ENCODE measurements around the gene NOL7.

The NOL7 gene

DNA sequence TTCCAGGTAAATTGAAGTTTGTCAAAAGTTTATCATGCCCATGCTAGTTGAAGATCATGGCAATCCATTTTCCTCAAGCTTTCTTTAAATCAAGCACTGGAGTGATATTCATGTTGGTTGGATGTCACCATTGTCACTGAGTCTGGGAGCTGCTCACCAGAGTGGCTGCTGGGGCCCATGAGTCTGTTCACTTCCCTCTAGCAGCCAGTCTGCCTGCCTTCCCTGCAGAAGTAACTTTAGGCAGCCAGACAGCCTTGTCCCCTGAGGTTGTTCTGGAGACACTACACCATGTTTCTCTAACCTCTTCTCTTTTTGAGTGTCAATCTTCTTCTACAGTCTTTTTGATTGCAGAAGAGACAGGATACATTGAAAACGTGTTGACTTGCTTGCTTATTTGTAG lies 35.2 kb upstream of the NOL7 start:
- Histone ChIP-seq H4K8ac (ENCODE audit: low read length) (no peak overlapping the region), H3K18ac (ENCODE audit: low read depth in 1 of 2, low read length in 2 of 2) (no peak overlapping the region), H2BK12ac (ENCODE audit: low read length in 2 of 2) (no peak overlapping the region), H3K4me3 (ENCODE audit: insufficient read depth in 1 of 2, low read depth in 1 of 2, low read length in 2 of 2) (no peak overlapping the region), H3K79me1 (replicated peaks; ENCODE audit: low read length, poor library complexity, severe bottlenecking) (peaks cover 7% of the 10 kb centered on the region), H2AK5ac (ENCODE audit: low read length, severe bottlenecking) (no peak overlapping the region), H4K91ac (ENCODE audit: low read length) (no peak overlapping the region), H3K9ac (ENCODE audit: low read length) (no peak overlapping the region), H2AFZ (ENCODE audit: low read depth, low read length) (no peak overlapping the region), H3K27me3 (ENCODE audit: control insufficient read depth in 1 of 2, insufficient read depth in 1 of 2, low read length in 2 of 2) (no peaks in the 10 kb centered on the region), H3K27ac (ENCODE audit: low read length, poor library complexity, severe bottlenecking) (no peak overlapping the region), H3K14ac (ENCODE audit: low read length in 2 of 2) (no peak overlapping the region), H3K4me2 (ENCODE audit: low read length, poor library complexity, severe bottlenecking) (no peak overlapping the region), H3K9me3 (ENCODE audit: control insufficient read depth, low read length) (no peaks in the 10 kb centered on the region), H3K4ac (ENCODE audit: low read depth in 1 of 2, low read length in 2 of 2) (no peak overlapping the region), H3K4me1 (ENCODE audit: control insufficient read depth, insufficient read depth, low read depth, low read length) (peaks cover 3% of the 10 kb centered on the region), H2BK15ac (ENCODE audit: low read depth, poor library complexity, severe bottlenecking) (no peak overlapping the region), H3K23ac (ENCODE audit: low read length in 2 of 2) (no peak overlapping the region), H2BK5ac (ENCODE audit: low read depth, low read length, poor library complexity, severe bottlenecking) (no peak overlapping the region), H2BK120ac (ENCODE audit: low read depth, low read length) (no peak overlapping the region), H3K36me3 (ENCODE audit: control insufficient read depth in 1 of 2, insufficient read depth in 2 of 2, low read depth in 1 of 2, low read length in 2 of 2) (peaks cover 14 to 33% of the 10 kb centered on the region in 2 experiments)
- WGBS, result no CpG with 5 or more reads among the region's 1 CpG
- DNase-seq, result no peak

DNA sequence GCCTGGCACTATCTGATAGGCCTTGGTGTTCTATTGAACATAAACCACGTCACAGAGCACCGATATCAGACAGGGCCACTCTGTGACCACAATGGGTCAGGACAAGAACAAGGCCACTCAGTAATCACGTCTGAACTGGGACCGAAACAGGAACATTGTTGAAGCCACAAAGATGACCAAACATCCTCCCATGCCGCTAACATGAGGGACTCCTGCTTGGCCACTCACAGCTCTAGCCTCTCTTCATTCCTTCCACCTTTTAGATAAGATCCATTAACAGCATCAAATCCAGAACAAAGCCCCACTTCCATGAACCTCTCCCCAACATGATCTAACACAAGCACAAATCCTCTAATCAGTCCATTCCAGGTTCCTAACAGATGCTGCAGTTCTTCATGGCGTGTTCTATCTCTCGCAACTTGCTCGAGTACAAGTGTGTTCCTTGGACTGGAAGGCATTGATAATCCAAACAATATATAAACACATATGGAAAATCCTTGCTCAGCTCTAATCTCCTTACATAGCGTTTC lies 33.4 kb upstream of the NOL7 start:
- Histone ChIP-seq H3K4ac (ENCODE audit: low read depth in 1 of 2, low read length in 2 of 2) (no peak overlapping the region), H3K27ac (ENCODE audit: low read length, poor library complexity, severe bottlenecking) (no peak overlapping the region), H2AFZ (ENCODE audit: low read depth, low read length) (no peak overlapping the region), H4K8ac (ENCODE audit: low read length) (no peak overlapping the region), H3K23ac (ENCODE audit: low read length in 2 of 2) (peak overlapping the region in 1 of 2 experiments; percentile 31), H3K4me1 (ENCODE audit: control insufficient read depth, insufficient read depth, low read depth, low read length) (no peaks in the 10 kb centered on the region), H2BK12ac (ENCODE audit: low read length in 2 of 2) (no peak overlapping the region), H3K4me3 (ENCODE audit: insufficient read depth in 1 of 2, low read depth in 1 of 2, low read length in 2 of 2) (no peak overlapping the region), H2BK15ac (ENCODE audit: low read depth, poor library complexity, severe bottlenecking) (no peak overlapping the region), H3K79me1 (replicated peaks; ENCODE audit: low read length, poor library complexity, severe bottlenecking) (peaks cover 7% of the 10 kb centered on the region), H3K9me3 (ENCODE audit: control insufficient read depth, low read length) (no peaks in the 10 kb centered on the region), H3K9ac (ENCODE audit: low read length) (no peak overlapping the region), H4K91ac (ENCODE audit: low read length) (no peak overlapping the region), H3K4me2 (ENCODE audit: low read length, poor library complexity, severe bottlenecking) (no peak overlapping the region), H2AK5ac (ENCODE audit: low read length, severe bottlenecking) (no peak overlapping the region), H3K36me3 (ENCODE audit: control insufficient read depth in 1 of 2, insufficient read depth in 2 of 2, low read depth in 1 of 2, low read length in 2 of 2) (peaks cover 15 to 33% of the 10 kb centered on the region in 2 experiments), H3K14ac (ENCODE audit: low read length in 2 of 2) (no peak overlapping the region), H2BK120ac (ENCODE audit: low read depth, low read length) (no peak overlapping the region), H3K18ac (ENCODE audit: low read depth in 1 of 2, low read length in 2 of 2) (no peak overlapping the region), H3K27me3 (ENCODE audit: control insufficient read depth in 1 of 2, insufficient read depth in 1 of 2, low read length in 2 of 2) (no peaks in the 10 kb centered on the region), H2BK5ac (ENCODE audit: low read depth, low read length, poor library complexity, severe bottlenecking) (no peak overlapping the region)
- 97% methylated on average over 8 of the region's 9 CpGs for WGBS
- no peak for DNase-seq

DNA sequence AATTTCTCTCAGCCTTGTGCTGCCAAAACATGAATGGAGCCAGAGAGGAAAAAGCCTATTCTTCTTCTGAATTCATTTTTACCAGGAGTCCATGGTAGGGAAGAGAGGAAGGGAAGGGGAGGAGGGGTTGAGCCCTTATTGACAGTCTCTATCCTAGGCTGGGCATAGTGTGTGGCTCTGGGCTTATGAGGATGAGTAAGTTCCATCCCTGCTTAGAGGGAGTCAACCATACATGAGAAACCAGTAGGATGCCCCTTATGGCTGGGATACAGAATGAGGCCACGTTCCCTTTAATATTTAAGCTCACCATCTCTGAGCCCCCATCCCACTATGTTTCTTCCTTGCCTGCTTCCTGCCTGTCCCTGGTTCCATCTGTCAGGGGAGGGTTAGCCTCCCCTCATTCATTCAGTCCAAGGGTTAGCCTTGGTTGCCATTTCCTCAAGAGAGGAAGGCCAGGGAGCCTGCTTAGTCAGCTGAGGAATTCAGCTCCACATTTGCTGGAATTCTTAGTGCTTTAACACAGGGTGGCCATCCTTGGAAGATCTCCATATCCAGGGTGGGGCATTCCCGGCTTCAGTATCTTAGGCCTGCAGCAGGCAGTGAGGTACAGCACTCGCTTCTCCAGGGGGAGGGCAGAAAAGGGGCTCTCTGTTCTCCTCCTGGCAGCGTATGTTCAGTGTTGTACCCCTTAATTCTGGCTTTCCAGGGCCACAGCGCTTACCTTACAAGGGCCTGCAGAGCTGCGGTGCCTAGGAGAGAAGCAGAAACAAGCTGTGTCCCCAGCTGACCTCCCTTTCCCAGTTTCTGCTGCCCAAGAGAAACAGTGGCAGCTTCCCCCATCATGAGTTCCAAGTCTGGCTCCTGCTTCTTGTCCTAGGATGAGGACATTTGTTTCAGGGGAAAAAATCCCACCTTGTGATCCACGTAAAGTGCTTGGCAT lies 28.3 kb upstream of the NOL7 start:
- H3K9ac ChIP-seq (ENCODE audit: low read length), result no peak overlapping the region
- no peak for DNase-seq
- 96% methylated on average over 7 of the region's 7 CpGs for WGBS
- H3K4ac ChIP-seq (ENCODE audit: low read depth in 1 of 2, low read length in 2 of 2), result no peak overlapping the region
- no peak overlapping the region for H3K4me3 ChIP-seq (ENCODE audit: insufficient read depth in 1 of 2, low read depth in 1 of 2, low read length in 2 of 2)
- H3K27ac ChIP-seq (ENCODE audit: low read length, poor library complexity, severe bottlenecking), result no peak overlapping the region
- H3K79me1 ChIP-seq (replicated peaks; ENCODE audit: low read length, poor library complexity, severe bottlenecking), result peaks cover 7% of the 10 kb centered on the region
- no peak overlapping the region for H2AFZ ChIP-seq (ENCODE audit: low read depth, low read length)
- H4K91ac ChIP-seq (ENCODE audit: low read length), result no peak overlapping the region
- no peak overlapping the region for H3K18ac ChIP-seq (ENCODE audit: low read depth in 1 of 2, low read length in 2 of 2)
- H2BK15ac ChIP-seq (ENCODE audit: low read depth, poor library complexity, severe bottlenecking), result no peak overlapping the region
- H2BK120ac ChIP-seq (ENCODE audit: low read depth, low read length), result no peak overlapping the region
- H2AK5ac ChIP-seq (ENCODE audit: low read length, severe bottlenecking), result no peak overlapping the region
- H2BK5ac ChIP-seq (ENCODE audit: low read depth, low read length, poor library complexity, severe bottlenecking), result no peak overlapping the region
- no peaks in the 10 kb centered on the region for H3K4me1 ChIP-seq (ENCODE audit: control insufficient read depth, insufficient read depth, low read depth, low read length)
- no peaks in the 10 kb centered on the region for H3K27me3 ChIP-seq (ENCODE audit: control insufficient read depth in 1 of 2, insufficient read depth in 1 of 2, low read length in 2 of 2)
- H2BK12ac ChIP-seq (ENCODE audit: low read length in 2 of 2), result no peak overlapping the region
- no peak overlapping the region for H3K23ac ChIP-seq (ENCODE audit: low read length in 2 of 2)
- no peak overlapping the region for H3K4me2 ChIP-seq (ENCODE audit: low read length, poor library complexity, severe bottlenecking)
- peaks cover 25 to 45% of the 10 kb centered on the region in 2 experiments for H3K36me3 ChIP-seq (ENCODE audit: control insufficient read depth in 1 of 2, insufficient read depth in 2 of 2, low read depth in 1 of 2, low read length in 2 of 2)
- H3K9me3 ChIP-seq (ENCODE audit: control insufficient read depth, low read length), result no peaks in the 10 kb centered on the region
- no peak overlapping the region for H4K8ac ChIP-seq (ENCODE audit: low read length)
- no peak overlapping the region for H3K14ac ChIP-seq (ENCODE audit: low read length in 2 of 2)

DNA sequence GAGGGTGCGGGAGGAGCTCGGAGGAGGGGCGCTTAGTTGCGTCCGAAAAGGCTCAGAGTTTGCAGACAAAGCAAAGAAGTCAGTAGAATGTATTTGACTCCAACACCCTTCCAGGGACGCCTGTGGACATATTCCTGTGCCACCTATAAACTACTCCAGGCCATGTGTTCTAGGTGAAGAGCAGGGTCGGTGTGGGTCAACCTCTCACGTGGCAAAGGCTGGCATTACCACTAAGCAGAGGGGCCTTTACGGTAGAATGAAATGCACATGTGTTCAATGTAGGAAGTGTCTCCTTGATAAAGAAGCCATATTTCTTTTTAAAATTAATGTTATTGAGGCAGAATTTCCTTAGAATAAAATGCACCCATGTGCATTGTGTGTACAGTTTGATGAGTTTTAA lies 25.3 kb upstream of the NOL7 start:
- no peak overlapping the region for H2BK5ac ChIP-seq (ENCODE audit: low read depth, low read length, poor library complexity, severe bottlenecking)
- no peak overlapping the region for H2AK5ac ChIP-seq (ENCODE audit: low read length, severe bottlenecking)
- H3K9me3 ChIP-seq (ENCODE audit: control insufficient read depth, low read length), result no peaks in the 10 kb centered on the region
- H3K79me1 ChIP-seq (replicated peaks; ENCODE audit: low read length, poor library complexity, severe bottlenecking), result peaks cover 7% of the 10 kb centered on the region
- H3K4ac ChIP-seq (ENCODE audit: low read depth in 1 of 2, low read length in 2 of 2), result no peak overlapping the region
- no peaks in the 10 kb centered on the region for H3K27me3 ChIP-seq (ENCODE audit: control insufficient read depth in 1 of 2, insufficient read depth in 1 of 2, low read length in 2 of 2)
- H3K14ac ChIP-seq (ENCODE audit: low read length in 2 of 2), result no peak overlapping the region
- peaks cover 37 to 56% of the 10 kb centered on the region in 2 experiments for H3K36me3 ChIP-seq (ENCODE audit: control insufficient read depth in 1 of 2, insufficient read depth in 2 of 2, low read depth in 1 of 2, low read length in 2 of 2)
- no peak overlapping the region for H3K18ac ChIP-seq (ENCODE audit: low read depth in 1 of 2, low read length in 2 of 2)
- 96% methylated on average over 8 of the region's 9 CpGs for WGBS
- no peaks in the 10 kb centered on the region for H3K4me1 ChIP-seq (ENCODE audit: control insufficient read depth, insufficient read depth, low read depth, low read length)
- no peak overlapping the region for H2BK12ac ChIP-seq (ENCODE audit: low read length in 2 of 2)
- no peak overlapping the region for H2BK15ac ChIP-seq (ENCODE audit: low read depth, poor library complexity, severe bottlenecking)
- no peak overlapping the region for H3K23ac ChIP-seq (ENCODE audit: low read length in 2 of 2)
- H3K4me2 ChIP-seq (ENCODE audit: low read length, poor library complexity, severe bottlenecking), result no peak overlapping the region
- no peak overlapping the region for H3K4me3 ChIP-seq (ENCODE audit: insufficient read depth in 1 of 2, low read depth in 1 of 2, low read length in 2 of 2)
- no peak overlapping the region for H3K9ac ChIP-seq (ENCODE audit: low read length)
- H2BK120ac ChIP-seq (ENCODE audit: low read depth, low read length), result no peak overlapping the region
- H4K91ac ChIP-seq (ENCODE audit: low read length), result no peak overlapping the region
- no peak for DNase-seq
- no peak overlapping the region for H3K27ac ChIP-seq (ENCODE audit: low read length, poor library complexity, severe bottlenecking)
- H2AFZ ChIP-seq (ENCODE audit: low read depth, low read length), result no peak overlapping the region
- H4K8ac ChIP-seq (ENCODE audit: low read length), result no peak overlapping the region
